Effector CD4-positive, alpha-beta T cell (primary cell): ENCODE measurements around the gene MSI2.

Experiments used
- DNase-seq: peaks from one replicate; pipeline ENCODE4 v3.0.0-alpha.2; 2020

The MSI2 gene

DNA sequence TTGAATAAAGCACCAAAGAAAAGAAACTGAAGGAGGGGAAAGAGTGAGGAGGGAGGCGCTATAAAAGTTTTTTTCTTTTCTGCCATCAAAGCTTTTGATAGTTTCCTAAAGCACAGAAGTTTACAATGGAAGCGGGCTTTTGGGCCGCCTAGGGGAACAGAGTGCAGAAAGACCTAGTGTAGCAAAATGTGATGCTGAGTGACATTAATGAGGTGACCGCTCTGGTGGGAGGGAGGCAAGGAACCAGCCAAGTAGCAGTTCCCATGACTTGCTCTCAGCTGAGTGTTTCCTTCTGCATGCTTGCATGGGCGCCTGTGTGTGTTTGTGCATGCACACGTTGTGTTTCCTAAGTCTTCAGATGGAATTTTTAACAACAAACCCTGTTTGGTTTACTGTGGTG, 15.5 kb downstream of the MSI2 start:
- no peak for DNase-seq

DNA sequence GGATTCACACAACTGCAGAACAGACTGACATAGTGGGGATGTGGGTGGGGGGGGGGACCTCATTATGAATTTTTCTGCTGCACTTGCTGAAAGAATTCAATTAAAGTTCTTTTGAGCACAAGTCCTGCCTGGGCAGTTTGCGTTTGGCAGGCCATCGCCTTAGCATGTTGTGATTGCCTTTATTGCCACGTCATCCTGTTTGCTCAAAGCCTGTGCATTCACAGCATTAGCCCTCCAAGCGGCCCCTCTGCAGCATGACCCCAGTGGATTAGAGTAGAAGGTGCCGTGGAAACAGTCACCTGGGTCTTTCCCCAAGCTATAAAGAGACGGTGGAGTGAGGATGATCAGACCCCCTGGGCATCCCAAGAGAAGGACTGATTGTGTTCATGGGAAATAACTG, 17.2 kb downstream of the MSI2 start:
- no peak for DNase-seq

DNA sequence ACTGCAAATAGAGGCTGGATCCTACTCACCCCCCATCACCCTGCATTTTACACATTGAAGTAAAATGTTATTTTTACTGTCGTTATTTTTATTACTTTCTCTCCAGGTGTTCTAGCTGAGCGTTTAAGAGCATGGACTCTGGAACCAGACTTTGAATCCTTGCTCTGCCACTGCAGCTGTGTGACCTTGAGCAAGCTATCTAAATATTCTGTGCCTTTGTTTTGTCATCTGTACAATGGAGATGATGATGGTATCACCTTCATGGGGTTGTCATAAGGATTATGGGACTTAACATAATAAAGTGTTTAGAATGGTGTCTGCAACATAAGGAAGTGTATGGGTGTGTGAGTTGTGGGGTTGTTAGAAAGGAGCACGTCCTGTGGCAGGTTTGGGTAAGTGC, 17.8 kb downstream of the MSI2 start:
- no peak for DNase-seq

DNA sequence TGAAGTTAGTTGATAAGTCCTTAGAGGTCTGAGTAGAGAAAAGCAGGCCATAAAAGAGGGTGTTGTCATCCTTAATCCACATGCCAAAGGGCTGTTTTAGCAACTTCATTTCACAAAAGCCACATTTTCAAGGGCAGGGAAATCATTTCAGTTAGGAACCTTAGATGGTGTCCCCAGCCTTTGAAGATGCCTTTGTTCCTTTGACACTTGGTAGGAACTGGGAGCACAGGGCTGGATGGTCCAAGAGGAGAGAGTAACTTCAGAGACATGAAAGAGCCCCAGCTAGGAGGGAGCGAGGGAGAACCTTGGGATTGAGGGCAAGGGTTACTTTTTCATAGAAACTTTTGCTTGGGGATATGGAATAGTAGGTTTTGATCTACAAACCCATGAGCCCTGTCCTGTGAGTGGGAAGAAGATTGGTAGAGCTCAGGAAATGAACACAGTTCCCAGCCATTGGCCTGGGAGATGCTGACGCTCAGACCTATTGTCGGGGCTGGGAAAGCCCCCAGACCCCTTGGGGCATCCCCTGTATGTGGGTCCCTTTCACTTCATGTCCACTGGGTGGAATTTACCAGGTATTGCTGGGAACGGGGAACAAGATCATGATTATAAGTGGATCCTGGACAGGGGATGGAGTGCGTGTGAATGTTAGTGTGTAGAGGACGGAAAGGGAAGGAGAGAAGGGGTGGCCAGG, 18.9 kb downstream of the MSI2 start:
- no peak for DNase-seq

DNA sequence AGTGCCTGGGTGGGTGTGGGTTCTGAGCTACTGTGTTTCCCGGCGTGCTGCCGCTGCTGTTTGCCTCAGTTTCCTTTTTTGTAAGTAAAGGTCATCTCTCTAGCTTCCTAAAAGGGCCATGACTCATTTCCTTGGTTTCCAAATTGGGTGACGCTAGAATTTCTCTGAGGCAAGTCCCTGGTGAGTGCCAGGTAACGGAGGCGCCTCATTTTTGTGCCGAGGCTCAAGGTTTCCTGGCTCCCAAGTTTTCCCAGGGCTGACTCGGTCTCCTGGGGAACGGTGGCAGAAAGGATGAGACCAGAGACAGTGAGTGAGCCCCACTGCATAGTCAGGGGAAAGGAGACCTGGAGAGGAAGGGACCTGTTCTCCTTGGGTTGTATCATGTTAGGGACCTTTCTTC, 20.3 kb downstream of the MSI2 start:
- no peak for DNase-seq

DNA sequence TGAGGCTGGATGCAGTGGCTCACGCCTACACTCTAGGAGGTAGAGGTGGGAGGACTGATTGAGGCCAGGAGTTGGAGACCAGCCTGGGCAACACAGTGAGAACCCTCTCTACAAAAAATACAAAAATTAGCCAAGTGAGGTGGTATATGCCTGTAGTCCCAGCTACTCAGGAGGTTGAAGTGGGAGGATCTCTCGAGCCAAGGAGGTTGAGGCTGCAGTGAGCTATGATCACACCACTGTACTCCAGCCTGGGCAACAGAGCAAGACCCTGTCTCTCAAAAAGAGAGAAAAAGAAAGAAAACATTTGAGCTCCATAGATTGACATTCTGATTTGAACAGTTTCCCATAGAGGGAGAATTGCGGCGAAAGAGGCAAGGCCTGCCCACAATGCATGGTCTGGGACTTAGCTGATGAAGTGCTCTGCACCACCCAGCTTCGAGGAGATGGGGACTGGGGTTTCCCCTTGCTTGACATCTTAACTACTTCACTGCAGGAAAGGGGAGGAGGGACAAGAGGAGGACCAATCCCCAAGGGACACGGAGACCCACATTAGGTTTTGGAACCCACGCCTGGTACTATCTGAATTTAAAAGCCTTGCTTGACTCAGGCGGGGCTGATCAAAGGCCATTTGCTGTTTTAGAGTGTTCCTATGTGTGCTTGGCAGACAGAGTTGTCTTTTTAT, 21.7 kb downstream of the MSI2 start:
- no peak for DNase-seq

DNA sequence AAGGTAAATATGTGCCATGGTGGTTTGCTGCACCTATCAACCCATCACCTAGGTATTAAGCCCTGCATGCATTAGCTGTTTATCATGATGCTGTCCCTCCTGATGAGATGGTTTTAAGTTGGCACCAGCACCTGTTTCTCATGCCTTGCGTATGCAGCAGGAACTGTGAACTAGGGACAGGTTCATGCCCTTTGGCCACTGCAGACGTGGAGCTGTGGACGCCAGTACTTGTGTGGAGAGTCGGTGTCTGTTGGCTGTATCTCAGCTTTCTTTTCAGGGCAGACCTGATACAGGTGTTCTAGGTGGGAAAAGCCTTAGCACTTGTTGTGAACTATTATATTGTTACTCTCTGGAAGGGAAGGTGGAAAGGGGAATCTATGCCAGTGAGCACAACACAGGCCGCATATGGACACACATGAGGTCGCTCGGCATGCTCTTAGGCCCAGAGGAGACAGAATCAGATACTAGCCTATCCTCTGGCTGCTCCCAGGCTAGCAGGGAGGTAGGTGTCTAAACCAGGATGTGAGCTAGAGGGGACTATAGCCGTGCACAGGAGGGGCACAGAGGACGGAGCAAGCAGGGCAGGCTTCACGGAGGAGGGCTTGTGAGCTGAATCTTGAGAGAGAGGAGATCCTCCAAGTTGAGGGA, 22.5 kb downstream of the MSI2 start:
- DNase-seq, result no peak

DNA sequence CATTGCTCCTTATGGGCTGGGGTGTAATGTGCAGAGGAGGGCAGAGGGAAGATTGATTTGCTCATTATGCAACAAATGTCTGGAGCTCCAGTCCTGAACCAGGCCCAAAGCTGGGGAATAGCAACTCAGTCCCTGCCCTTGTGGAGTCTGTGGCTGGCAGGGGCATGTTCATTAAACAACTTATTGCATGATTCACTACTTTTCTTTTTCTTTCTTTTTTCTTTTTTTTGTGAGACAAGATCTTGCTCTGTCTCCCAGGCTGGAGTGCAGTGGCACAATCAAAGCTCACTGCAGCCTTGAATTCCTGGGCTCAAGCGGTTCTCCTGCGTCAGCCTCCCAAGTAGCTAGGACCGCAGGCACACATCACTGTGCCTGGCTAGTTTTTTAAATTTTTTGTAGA, 23.1 kb downstream of the MSI2 start:
- no peak for DNase-seq

DNA sequence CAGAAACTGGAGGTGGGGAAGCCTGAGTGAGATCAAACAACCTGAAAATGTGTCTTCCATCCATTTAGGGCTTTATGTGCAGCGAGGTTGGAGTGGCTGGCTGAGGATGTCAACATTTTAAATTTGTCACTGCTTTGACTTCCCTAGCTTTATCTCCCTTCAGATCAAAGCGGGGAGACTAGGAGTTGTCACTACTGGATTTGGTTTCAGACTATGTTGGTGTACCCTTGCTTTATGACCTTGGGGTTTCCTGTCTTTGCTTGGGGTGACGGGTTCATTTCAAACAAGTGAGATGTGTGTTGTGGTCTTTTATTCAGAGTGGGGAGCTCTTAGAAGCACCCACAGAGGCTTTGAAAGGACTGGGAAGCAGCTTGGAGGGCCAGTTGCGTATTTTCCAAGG, 25.6 kb downstream of the MSI2 start:
- DNase-seq, result no peak

DNA sequence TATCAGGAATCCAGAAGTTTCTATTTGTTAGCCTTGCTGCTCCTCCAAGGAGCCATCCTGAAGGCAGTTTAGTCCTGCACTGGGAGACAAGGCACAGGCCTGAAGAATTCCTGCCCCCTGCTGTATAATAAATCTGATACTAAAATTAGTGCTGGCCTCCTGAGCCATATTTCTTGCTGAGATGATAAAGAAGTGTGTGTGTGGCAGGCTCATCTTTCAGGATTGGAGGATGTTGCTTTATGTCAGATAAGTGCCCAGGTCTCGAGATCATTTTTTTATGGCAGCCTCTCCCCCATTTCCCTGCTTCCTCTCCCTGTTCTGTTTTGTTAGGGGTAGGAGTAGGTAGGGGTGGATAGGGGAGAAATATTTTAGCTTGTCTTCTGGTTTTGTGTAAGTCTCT, 26.0 kb downstream of the MSI2 start:
- no peak for DNase-seq

DNA sequence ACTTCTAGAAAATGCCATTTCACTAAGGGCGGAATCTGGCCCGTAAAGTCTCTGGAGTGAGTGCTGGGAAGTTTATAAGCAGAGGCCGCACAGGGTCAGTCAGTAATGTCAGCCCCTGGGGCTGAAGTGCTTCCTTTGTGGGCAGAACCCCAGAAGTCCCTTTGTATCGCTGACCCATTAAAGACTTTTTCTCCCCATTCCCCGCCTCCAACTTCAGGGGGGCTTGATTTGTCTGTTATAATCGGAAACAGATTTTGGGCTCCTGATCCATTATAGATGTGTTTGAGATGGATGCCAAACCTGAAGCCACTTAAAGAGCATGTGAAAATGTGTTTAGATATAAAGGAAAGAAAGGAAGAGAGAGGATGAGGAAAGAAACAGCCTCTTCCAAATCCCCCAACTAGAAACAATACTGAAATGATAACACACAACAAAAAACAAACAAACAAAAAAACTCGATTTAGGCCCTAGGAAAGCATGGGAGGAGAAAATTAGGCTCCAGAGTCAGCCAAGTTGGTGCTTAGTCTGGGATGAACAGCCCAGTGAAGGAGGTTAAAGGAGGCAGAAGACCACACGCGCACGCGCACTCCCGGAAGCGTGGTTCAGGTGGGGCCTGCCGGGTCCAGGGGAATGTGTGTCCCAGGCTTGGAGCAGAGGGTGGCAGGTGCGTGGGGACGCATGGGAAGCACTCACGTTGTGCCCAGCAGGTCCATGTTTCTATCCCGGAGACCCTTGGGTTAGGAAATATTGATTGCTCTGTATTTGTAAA, 27.1 kb downstream of the MSI2 start:
- no peak for DNase-seq

DNA sequence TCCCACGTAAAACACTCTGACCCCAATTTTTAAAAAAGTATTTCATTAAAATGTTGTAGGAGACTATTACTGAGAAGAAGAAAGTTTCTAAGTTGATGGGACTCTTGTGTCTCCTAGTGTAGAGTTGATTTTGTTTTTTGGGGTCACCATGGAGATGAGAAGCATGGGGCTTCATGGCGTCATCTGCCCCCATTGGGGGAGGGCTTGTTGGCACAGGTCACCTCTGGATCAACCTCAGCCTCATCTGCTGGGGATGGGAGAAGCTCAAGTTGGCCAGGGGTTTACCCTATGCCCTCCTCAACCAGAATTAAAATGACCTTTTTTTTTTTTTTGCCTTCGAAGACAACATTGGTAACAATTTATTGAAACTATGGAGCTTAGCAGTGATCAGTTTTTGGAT, 28.3 kb downstream of the MSI2 start:
- DNase-seq, result no peak

DNA sequence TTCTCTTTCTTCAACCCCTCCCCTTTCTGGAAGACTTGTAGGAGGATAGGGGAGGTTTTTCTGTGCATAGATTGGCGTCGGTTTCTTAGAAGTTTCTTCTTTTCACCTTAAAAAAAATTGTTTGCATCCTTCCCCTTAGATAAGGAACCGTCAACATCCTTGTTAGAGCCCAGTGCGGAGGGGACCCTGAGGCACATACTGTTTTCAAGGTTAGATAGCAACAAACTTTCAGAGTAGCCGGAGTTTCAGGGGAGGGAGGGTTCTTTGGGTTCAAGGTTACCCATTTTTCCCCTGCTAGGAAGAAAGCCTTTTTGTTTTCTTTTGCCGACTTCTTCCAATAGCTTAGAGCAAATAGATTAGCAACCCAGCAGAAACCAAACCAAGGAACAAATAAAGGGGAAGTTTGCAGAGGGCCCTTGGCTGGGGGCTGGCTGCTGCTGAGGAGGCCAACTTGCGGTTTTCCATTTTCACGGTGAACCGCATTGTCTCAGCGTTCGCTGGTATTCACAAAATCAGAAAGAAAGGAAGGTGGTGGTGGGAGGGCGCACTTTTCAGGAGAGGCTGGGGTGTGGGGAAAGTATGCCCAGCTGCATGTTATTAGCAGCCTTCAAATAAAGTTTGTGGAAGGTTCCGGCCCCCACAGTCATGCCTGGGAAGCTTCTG, 28.8 kb downstream of the MSI2 start:
- no peak for DNase-seq

DNA sequence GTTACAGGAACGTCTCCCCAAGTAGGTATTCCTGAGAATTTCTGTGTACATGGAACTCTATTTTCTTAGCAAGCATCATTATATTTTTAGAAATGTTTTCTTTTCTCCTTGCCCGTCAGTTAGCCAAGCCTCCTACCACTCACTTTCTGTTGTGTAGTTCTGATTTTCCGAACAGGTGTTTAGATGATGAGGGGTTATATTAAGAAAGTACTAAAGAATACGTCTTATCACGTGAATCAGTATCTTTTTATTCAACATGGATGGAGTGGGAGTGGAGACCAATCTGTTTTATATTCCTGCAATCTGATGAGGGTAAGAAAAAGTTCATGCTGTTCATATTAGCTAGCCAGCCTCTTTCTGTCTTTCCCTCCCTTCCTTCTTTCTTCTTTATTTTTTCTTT, 29.4 kb downstream of the MSI2 start:
- no peak for DNase-seq

DNA sequence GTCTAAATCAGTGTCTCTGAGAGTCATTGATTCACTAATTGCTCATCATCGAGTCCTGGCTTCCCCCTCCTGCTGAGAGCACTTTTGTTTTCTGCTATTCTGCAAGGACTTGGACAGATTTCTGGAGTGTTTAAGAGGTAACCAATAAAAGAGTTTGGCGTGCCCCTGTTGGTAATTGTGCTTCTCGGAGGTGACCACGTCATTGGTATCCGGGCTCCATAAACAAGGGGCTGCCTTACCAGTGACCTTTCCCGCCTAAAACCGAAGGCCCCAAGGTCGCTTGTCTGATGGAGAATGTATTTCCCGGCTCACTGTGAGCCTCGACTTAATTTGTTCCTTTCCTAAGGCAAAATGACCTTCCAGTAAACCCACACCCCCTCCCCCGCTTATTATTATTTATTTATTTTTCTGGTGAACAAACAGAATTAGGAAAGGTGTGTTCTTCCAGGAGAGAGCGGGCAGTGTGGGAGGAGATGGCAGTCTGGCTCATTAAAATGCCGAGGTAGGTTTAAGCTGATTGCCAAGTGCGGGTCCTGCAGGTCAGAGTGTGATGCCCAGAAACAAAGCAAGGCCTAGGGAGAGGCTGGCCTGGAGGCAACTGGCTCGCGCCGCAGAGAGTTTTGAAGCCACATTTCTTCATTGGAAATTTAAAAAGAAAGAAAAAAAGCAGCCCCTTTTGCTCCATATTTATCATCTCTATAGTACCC, 30.2 kb downstream of the MSI2 start:
- no peak for DNase-seq

DNA sequence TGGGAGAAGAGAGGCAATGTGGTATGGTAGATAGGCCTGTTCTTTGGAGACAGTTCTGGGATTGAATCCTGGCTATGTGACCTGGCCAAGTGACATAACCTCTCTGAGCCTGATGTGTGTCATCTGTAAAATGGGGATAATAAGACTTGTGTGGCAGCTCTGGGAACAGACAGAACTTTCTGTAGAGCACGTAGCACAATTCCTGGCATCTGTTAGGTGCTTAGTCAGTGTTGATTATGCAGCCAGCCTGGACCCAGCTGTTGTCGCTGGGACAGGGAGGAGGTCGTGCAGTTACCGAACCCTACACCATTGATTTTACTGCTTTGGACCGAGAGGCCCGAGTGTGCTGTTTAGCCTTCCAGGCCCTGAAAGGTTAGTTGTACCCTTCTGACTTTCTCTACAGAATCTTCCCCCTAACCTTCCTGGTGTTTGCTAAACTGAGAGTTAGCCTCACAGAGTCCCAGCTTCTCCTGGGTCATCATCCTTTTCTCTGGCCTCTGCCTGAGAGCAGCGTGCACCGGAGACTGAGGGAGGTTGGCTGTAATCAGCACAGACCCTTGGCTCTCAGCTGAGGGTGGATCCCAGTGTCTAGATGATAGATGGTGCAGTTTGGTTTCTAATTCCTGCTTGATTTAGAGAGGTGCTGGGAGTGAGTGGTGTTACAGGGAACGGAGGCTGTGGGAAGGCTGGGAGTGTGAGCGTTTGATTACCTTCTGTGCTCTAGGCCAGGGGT, 31.9 kb downstream of the MSI2 start:
- no peak for DNase-seq

DNA sequence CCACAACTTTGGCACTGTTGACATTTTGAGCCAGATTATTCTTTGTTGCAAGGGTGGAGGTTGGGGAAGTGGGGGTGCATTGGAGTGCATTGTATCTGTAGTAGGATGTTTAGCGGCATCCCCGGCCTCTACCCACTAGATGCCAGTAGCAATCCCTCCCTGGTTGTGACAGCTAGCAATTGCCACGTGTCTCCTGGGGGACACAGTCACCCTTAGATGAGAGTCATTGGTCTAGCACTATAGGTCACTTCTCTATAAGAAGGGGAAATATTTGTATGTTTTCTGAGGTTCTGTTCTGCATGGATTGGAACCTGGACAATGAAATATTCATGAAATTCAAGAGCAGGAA, 32.4 kb downstream of the MSI2 start:
- DNase-seq, result no peak

DNA sequence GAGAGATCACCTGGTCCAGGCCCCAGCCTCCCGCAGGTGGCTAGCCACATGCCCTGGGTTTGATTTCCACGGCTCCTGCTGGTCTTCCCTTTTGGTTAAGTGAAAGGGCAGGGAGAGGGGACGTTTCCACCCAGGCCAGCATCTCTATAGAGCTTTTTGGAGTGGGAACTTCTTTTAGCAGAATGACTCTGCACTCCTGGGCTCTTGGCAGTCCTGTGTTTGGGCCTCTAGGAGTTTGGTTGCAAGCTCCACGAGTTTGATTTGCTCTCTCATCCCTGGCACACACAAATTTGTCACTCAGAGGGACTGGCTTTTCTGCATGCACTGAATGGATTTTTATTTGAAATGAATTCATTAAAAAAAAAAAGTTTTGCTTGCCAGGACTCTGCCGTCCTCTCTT, 32.8 kb downstream of the MSI2 start:
- DNase-seq, result no peak

DNA sequence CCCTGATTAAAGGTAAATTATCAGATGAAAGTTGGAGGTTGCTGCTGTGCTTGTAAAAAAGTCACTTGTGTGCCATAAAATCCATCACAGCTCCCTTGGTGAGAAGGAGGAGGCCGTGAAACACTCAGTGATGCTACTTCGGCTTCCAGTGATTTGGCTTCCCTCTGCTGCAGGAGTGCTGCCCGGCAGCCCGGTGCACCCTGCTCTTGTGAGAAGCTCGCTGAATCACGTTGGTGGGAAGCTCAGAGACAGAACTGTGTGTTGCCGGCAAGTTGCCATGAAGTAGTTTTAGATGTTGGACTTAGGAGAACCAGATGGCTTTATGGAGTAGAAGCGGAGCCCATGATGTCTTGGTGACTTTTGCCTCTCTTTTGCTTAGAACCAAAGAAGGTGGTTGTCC, 33.3 kb downstream of the MSI2 start:
- DNase-seq, result no peak

DNA sequence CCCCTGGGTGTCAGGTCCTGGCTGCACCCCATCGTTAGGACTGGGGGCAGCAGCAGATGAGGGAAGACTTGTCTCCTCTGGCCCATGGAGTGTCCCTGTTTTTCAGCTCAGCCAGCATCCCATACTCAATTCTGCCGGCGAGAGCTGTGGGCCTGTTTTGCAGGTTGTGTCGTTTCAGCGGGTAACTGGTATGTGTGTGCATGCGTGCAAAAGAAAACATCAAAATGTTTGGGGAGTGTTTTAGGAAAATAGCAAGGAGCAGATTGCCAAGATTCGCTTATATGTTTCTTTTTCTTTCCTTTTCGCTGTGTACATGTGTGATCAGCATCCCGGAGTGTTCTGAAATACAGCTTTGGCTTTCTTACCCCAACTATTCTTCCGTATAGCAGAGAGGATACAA, 34.7 kb downstream of the MSI2 start:
- DNase-seq, result no peak

DNA sequence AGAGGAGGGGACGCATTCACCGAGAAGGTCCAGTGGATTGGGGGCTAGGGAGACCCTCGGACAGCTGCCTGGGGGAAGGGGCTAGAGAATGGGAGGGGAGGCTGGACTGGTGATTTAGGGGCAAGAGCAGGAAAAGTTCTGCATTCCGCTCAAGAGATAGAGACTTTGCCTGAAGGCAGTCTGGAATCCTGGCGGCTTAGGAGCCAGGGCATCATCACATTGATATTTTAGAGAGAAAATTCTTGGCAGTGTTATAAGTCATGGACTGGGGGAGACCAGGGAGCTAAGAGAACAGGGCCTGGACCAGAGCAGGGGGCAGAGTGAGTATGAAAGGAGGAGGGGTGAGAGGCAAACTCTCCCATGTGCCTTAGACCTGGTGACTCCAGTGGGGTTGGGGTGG, 35.8 kb downstream of the MSI2 start:
- no peak for DNase-seq

DNA sequence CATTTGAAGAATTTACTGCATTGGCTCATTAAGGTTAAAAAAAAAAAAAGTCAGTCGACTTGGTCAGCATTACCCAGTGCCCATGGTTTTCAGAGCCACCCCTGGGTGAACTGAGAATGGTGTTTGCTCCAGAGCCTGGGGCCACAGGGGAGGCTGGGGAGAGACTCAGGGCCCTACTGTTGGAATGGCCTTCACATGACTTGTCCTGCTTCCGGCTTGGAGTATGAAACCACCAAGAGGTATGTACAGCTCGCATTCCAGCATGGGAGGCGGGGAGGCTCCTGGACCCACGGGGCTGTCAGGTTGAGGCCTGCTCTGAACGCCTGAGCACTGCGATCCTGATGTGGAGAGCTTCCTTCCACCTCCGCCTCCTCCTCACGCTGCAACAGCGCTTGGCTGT, 36.8 kb downstream of the MSI2 start:
- DNase-seq, result no peak
